ENCODE measurements around the gene NDUFC1. TPM values are rescaled to one million over a fixed set of nuclear protein-coding genes. Genes with fewer than 3 reads are reported as not detected.
"Not testable (repeated sequence)": the region's sequence is repeated elsewhere in the genome, so short reads cannot be mapped to it uniquely, and the experiment has no call there.

NDUFC1 gene
- total RNA-seq, 1 donor from 2014 or later = 68.2 TPM

DNA sequence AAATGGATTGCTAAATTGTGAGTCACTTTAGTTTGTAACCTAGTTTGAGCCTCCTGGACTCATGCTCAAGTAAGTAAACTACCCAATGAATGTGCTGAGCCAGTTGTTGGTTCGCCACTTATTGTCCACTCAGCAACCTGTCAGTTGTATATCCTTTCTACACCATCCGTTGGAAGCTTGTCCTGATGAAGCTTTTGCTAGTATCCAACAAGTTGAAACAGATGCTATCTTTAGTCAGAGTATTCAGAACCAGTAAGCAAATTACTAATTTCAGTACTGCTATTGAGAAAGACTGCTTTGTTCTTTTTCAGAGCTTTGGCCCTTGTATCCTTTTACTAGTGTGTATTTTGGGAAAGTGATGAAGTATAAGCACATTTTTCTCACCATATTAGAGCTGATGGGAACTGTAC is 5.3 kb downstream of the NDUFC1 start:
- peak; percentile 66 for ATAC-seq

DNA sequence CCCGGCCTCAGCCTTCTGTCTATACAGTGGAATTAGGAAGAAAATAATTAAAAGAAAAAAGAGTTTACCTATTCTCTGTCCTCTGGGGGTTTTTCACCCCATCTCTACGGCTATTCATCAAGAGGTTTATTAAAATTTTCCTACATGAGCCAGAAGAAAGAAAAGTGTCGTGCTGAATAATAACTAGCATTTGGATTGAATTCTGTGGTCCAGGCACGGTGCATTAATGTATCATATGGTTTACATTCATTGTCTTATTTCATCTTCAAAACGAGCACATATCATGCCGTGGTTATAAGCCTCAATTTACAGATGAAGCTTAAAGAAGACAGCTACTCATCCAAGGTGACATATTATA is 6.4 kb downstream of the NDUFC1 start:
- ATAC-seq = no peak

DNA sequence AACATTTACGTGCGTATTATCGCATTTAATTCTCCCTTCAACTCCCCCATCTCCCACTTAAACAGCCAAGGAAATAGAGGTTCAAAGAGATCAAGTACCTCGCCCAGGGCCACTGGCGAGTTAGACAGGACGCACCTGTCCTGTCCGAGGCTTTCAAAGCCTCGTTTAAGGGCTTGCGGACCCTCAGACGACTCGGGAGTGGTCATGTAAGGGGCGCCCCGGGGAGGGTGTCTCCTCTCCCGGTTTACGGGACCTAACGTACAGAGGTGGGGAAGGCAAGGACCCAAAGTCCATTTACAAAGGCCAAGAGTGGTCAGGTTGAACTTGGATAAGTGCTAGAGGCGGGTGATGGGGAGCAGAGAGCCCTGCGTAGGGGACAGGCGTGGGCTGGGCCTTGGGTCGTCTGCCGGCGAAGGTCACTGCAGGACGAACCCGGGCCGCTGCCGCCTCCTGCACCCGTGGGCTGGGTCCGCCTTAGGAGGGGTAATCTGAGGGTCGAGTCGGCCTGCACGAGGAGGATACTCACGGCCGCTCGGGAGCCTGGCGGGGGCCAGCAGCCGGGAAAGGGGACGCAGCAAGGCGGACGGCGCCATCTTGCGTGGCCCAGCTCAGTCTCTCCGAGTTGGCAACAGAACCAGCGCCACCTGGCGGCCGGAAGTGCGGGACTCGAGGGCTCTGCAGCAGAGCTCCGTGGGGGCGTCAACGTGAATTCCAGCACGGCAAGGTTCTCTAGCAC is 6.9 kb downstream of the NDUFC1 start:
- peak; percentile 93 for ATAC-seq

DNA sequence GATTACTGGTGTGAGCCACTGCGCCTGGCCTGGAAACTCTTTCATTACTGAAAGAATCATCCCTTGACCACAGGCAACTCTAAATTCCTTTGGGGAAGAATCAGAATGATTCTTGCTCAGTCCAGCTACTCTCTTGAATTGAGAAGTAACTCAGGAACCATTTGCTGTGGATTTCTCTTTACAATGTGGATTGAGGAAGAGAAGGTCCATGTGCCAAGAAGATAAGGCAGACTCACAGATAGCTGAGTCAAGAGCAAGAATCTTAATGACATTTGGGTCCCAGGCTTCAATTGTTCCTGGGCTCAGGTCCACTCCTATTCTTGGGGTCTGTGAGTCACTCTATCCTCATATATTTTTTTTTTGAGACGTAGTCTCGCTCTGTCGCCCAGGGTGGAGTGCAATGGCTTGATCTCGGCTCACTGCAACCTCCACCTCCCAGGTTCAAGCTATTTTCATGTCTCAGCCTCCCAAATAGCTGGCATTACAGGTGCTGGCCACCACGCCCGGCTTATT is 16.0 kb downstream of the NDUFC1 start:
- ATAC-seq = no peak

DNA sequence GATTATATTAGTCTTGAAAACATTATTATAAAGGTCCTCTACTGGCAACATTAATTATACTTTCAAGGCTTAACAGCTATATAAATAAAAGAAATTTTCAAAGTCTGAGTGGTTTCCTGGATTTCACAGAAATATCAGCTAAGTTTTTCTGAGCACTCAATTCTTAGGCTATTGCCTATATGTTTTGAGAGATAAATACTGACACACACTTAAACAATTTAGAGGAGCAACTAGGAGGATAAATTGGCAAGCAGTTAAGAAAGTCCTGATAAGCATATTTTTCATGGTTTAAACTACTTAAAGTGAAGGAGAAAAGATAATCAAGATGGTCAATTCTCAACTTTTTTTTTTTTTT is 19.6 kb downstream of the NDUFC1 start:
- no peak for ATAC-seq

DNA sequence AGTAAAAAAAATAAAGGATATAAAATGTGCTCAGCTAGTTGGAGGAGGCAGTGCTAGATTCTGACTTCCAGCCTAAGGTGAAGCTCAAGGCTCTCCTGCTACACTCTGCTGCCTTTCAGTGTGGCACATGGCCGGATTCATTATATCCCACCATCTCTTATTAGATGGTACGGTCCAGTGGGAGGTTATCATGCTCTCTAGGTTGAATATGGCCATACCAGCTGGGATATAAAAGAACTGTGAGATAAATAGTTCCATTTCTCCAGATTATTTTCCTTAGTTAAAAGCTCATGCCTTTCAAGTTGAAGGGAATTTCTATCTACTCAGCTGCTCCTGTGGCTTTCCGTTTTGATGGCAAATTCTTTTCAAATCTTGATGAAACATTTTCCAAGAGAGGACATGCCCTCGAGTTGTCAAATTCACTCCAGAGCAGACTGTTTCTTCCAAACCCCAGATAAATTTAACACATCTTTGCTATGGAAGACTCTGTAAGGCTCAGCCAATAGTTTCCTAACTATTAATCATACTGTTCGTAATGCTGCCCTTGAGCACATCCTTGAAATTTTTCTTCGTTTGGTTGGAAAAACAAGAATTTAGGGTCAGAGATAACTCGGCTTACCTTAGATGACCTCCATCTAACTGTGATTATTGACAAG is 20.1 kb downstream of the NDUFC1 start:
- no peak for ATAC-seq

DNA sequence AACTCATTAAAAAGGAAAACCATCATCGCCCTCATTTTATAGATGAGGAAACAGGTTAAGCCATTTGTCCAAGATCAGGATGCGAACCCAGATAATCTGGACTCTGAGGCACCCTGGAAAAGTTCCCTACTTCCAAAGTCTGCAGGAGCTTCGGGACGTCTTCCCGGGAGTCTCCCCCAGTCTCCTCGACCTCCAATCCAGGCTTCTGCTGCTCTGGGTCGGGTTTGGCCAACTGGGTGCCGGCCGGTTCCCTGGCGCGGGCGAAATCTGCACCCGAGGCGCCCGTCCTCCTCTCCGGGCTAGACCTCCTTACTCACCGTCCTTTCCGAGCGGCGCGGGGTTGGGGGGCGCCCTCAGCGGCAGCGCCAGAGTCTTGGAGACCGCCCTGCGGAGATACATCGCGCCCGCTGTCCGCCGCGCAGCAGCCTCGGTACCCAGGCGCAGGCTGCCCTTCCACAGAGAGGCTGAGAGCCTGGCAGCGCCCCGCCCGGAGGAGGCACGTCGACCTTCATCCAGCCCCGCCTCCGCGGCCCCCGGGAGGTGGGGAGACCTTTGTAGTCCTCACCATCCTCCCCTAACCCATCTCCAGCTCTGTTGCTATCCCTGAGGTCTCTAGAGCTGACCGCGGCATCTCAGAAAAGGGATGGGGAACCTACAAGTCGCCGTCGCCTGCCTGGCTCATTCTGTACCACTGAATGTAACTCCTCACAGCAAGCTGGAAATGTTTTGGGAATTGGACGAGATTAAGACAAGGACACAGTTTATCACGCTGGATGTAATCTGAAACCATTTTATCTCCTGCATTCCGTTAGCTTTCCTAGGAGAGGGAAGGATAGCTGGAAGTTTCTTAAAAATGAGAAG is 22.3 kb downstream of the NDUFC1 start, which contains the start of gene MGARP:
Gene MGARP, minus strand, starts transcription at position 466 of the 861 bp plus-strand sequence. Its CDS starts 67 bp downstream, at position 399.
- ATAC-seq = peak; percentile 47

DNA sequence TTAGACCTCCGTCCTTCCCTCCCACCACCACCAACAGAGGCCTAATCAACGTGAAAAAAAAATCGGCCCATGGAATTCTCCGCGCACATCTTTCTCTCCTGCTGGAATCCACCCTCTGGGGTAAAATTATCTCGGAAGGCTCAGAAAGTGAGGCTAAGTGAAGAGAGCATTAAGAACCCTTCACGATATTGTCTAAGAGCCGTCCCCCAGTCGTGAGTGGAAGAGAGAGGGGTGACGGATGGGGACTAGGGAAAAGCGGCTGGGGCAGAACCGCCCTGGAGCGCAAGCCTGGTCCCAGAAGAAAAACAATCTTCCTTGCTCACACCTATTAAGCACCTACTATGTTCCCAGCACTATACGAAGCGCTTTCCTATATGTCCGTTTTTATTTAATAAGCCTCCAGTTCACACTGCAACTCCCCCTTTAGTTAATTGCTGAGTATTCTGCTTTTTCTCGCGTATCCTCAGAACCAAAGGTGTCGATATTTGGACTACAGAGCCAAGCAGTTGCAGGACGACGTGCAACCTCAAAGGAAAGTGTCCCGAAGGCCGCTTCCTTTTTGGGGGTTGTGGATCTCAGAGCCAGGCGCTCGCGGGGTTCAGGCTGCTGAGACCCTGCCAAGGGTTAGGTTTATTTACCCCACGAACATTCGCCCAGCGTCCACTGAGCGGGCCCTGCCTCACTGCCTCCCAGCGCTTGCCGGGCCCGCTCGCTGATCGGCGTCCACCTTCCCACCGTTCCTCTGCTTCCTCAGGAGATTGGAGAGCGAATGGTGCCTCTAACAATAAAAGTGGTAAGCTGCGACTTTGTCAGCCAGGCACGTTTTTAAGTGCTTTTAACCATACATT is 23.1 kb downstream of the NDUFC1 start:
- no peak for ATAC-seq

DNA sequence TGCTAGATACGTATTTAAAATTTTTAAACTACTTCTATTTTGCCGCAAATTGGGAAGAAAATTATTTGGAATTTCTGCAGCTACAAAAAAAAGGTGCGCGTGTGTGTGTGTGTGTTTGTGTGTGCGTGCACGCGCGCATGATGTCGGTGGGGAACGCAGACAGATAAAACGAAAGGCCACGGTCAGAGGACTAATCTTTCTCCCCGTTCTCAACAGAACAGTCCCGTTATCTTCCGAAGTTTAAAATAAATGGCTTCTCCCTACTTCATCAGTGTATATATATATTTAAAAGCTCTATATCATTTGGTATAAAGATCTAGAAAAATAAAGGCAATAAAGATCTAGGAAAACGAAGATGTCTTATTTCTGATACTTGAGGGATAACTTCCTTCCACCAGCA is 23.8 kb downstream of the NDUFC1 start:
- ATAC-seq = no peak

DNA sequence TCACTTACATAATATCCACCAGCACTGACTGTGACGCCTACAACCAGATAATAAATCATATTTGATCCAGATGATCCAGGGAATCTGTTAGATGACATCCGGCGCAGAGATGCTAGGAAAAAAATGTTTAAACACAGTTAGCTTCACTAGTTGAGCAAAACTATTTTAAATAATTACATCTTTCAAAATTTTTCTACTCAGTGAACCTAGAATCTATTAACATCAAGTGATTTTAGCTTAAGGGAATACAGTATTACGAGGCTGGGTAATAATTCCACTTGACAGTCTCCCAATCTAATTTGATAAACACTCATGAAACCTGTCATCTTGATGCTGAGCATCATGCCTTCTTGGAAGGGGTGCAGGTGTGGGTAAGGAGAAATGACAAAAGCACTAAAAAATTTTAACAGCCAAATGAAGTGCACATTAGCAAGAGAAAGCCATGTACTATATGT is 27.0 kb downstream of the NDUFC1 start:
- no peak for ATAC-seq

DNA sequence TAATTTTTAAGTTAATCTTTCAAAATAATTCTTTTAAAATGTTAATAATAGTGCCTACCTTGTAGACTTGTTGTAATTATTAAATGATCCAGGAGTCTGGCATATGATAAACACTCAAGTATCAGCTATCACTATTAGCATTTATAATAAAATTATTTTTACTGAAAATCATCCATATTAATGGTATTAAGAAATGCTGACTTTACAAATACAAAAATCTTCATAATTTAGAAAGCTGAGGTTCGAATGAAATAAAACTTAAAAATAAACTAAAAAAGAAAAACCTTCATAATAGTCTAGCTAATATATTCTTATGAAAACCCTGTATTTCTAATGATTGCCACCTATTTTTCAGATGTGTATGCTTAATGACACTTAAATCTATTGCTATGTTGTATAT is 27.5 kb downstream of the NDUFC1 start:
- ATAC-seq = no peak

DNA sequence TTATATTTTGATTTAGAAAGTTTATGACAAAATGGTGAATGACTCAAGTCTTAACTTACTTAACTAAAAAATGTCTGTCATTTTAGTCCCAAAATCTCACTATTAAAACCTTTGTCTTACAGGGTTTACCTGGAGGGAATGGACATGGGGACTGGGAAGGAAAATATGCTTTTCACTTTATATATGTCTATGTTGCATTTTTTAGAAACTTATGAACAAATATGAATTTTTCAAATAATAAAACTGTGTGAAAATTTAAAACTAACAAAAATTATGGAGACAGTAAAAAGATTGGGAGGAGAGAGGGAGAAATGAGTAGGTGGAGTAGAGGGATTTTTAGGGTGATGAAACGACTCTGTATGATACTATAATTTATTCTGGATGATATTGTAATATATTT is 28.4 kb downstream of the NDUFC1 start:
- ATAC-seq = no peak

DNA sequence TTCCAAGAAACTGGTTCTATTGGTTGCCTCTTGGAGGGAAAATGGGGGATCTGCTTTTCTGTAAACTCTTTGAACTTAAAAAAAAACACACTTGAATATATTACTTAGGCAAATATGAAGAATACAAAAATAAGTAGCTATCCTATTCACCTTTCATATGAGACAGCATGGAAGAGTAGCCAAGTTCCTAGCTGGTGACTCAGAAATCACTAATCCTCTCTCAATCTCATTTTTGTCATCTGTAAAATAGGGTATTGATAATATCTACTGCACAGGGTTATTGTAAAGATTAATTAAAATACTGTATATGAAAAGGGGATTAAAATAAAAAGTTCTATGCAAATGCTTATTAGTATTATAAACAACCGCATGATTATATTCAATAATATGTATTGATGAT is 35.0 kb downstream of the NDUFC1 start:
- no peak for ATAC-seq

DNA sequence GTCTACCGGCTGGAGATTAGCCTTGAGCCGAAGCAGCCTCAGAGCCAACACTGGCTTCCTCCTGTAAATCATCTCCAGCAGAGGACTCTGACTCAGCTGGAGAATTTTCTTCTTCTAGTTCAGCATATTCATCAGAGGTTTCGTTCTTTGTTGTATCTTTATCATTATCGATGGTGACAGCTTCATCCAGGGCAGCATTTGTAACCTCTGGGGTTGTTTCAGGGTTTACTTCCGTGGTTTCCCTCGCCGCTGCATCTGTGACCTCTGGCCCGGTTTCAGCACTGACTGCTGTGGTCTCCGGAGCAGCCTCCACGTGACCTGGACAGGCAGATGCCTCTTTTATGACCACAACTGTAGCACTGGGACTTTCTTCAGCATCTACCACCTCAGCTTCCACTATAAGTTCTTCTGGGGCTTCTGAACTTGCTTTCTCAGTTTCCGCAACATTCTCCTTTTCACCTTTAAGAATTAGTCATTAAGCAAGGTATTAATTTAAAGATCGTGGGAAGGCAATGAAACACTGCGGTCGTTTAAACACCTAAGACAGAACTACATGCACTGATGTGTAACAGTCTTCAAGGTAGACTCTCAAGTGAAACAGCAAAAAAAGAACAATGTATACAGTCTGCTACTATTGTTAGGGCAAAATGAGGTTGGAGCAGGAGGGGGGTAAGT is 35.6 kb downstream of the NDUFC1 start:
- ATAC-seq = peak; percentile 66

DNA sequence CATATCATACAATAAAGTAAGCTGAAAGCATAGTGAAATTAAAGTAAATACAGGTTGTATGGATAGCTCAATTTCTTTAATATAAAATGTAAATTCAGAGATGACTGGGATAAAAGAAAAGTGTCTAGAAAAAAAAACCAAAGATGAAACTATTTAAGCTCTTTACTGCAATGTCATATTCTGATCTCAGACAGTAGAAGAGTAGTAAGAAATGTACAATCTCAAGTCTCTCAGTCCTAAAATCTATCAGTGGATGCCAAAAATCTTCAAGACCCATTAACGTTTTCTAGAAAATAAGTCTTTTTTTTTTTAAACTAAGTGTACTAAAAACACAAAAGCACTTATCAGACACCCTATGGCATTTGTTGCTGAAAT is 36.1 kb downstream of the NDUFC1 start:
- ATAC-seq = no peak

DNA sequence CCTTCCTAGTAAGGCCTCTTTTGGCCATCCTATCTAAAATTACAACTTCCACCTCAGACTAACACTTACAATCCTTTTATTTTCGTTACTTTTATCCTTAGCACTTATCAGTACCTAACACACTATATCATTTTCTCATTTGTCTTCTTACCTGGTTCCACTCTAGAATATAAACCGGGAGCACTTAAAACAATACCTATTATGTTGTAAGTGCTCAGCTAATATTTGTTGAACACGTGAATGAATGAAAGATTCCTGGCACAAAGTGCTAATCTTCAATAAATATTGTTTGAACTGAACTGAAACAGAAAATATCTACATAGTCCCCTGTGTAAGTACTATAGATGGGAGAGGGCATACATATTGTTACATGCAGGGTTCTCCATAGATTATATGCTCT is 36.6 kb downstream of the NDUFC1 start:
- no peak for ATAC-seq

DNA sequence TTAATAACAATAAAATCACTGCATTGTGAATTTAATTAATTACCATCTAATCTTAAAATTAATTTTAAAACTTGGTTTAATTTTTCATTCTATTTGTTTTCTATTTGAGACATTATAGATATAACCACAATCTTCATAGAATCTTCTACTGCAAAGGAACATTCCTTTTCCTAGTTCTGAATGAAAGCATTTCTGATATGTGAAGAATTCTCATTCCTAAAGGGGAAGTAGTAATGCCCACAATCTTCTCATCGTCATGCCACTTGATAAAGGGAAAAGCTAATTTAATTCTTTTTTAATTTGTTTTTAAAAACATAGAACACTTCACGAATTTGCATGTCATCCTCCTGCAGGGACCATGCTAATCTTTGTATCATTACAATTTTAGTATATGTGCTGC is 45.9 kb downstream of the NDUFC1 start:
- ATAC-seq = no peak

DNA sequence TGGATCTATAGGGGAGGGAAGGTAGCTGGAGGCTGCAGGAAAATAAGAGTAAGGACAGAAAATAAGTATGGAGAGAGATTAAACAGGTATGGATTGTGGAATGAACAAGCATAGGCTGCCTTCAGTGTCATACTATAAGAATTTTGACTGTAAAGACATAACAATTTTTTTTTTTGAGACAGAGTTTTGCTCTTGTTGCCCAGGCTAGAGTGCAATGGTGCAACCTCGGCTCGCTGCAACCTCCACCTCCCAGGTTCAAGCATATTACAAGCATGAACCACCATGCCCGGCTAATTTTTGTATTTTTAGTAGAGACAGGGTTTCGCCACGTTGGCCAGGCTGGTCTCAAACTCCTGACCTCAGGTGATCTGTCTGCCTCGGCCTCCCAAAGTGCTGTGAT is 46.7 kb downstream of the NDUFC1 start:
- not testable (repeated sequence) for ATAC-seq

DNA sequence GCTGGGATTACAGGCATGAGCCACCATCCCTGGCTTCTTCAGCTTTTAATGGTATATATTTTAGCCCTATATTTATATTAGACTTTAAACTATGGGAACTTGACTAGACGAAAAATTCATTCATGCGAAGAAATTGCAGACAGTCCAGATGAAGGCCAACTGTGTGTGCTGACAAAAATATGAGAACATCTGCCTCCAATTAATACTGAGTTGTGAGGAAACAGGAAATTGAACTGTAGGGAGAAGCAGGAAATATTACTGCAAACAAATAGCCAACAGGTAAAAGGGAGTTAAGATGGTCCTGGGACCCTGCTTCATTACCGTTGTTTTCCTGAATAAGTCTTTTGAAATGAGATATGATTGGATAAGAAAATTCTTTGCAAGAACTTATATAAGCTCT is 48.6 kb downstream of the NDUFC1 start:
- ATAC-seq = no peak

DNA sequence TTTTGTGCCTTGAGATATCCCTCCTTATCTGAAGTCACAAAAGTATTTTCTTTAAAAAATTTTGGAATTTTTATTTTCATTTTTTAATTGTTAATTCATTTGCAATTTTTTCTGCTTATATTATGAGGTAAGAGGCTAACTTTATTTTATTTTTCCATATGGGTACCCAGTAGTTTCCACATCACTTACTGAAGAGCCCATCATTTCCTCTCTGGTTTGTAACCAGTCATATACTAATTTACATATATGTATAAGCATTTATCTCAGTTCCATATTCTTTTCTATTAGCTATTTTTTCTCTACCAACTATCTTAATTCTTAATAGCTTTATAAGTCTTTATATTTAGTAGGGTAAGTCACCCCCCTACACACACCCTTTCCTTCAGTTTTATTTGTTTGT is 49.2 kb downstream of the NDUFC1 start:
- no peak for ATAC-seq

DNA sequence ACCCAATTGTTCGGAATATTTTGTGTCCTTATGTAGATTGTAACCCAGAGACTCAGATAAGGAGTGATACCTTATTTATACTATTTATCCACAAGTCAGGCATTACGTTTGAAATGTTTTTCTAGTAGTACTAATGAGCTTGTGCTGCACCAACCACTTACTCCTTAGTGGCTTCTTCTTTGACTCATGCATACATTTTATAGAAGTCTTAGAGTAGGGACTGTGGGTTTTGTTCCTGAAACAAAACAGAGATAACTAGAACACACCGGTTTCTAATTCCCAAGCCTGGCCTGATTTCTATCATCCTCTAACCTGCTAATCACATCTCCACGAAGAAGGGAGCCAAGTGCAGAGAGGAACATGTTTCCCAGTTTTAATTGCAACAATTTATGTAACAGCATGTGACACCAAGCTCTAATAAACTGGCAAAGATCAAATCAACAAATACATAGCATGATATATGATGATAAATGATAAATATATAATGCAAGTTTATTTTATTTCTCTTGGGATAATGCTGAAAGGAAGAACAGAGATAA is 54.5 kb downstream of the NDUFC1 start:
- no peak for ATAC-seq
